ENCODE measurements around the gene EXOC3.
"Not testable (repeated sequence)": the region's sequence is repeated elsewhere in the genome, so short reads cannot be mapped to it uniquely, and the experiment has no call there.

EXOC3 gene

GRCh38 chr5:407801-408268 is 35.1 kb upstream of the EXOC3 start:
- DNase-seq, result no peak

- no peak for DNase-seq
These were observed 32.0 kb upstream of the EXOC3 start for GRCh38 chr5:410911-411517.

DNA sequence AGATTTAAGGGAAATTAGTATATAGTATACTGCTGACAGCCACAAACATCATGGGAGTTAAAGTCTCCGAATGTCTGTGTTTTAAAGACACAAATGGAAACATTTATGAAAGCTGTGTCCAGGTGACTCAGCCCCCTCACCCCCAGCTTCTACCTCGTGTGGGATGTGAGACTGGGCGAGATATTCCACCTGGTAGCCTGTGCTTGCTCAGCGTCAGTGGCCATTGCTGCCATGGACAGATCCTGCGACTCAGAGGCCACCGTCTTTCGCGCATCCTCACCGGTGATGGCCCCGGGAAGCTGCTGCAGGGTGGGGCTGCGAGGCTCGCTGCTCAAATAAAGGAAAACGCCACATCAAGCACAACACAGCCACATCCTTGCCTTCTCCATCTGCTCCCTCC is 31.2 kb upstream of the EXOC3 start:
- no peak for DNase-seq

GRCh38 chr5:414991-415927 is 27.7 kb upstream of the EXOC3 start:
- not testable (repeated sequence) for DNase-seq

GRCh38 chr5:415928-416635 is 26.9 kb upstream of the EXOC3 start:
- peak; percentile 45 for DNase-seq

GRCh38 chr5:416636-416960 is 26.4 kb upstream of the EXOC3 start:
- DNase-seq, result no peak

DNA sequence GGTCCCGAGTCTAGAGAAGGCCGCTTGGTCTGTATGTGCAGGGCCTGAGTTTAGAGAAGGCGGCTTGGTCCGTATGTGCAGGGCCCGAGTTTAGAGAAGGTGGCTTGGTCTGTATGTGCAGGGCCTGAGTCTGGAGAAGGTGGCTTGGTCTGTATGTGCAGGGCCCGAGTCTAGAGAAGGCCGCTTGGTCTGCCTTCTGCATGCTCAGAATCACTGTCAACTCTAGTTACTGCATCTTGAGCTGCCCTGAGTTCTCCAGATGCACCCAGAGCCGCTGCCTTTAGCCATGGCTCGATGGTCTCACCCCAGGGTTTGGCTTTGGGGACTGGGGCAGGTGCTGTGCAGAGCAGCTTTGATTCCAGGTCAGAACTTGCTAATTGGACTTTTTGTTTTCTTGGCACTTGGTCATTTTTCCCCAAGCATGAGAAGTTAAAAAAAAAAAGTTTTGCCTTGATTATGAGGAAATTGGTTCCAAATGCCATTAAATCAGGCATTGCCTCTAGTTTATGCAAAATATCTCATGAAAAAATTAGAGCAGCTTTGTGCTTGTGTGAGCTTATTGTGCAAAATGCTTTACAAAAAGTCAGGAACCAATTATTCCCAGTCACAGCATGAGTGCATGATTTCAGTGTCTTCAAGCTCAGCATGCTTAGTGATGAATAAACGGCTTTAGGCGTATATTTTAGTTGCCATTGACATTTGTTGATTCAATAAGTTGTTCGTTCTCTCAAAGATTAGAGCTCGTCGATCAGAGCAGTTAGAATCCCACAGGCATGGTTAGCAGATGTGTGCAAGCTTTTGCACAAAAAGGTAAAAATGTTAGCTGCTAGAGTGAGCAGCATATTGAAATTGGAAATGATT is 25.4 kb upstream of the EXOC3 start:
- DNase-seq, result no peak

DNA sequence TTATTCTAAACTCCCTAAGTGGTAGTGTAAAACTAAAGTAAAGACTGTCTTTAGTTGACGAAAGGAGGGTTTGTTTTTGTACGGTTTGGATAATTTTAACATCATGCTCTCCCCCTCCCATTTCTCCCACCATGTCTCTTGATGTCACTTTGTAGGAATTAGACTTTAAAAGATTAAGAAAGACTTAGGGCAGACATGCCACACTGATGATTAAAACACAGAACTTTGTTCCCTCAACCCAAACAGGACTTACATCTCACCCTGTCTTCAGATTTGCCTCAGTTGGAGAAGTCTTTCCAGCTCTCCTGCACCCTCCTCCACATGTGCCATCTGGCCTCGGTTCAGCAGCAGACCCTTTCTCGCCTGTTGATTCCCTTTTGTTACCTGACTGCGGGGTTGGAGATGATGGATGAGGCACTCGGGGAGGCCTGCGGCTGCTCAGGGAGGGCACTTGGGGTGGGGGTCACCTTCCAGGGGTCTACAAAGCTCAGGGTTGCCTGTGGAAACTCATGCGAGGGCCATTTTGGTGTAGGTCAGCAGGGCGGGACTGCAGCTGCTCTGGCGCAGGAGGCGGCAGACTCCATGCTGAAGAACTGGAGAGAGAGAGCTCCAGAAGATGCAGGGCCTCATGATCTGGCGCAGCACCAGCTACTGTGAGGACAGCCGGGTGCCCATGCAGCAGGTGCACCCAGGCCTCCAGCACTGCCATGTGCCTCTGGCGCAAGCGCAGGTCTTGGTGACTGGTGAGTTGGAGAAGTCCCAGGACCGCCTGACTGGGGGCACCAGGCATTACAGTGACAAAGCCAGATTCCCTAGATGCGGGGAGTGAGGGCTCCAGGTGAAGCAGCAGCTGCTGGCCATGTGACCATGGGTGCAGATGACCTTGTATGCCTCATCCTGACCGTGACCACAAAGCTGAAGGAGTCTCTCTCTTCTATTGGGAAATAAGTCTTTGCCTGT is 24.5 kb upstream of the EXOC3 start:
- DNase-seq, result no peak

GRCh38 chr5:419970-420369 is 23.0 kb upstream of the EXOC3 start:
- no peak for DNase-seq

DNA sequence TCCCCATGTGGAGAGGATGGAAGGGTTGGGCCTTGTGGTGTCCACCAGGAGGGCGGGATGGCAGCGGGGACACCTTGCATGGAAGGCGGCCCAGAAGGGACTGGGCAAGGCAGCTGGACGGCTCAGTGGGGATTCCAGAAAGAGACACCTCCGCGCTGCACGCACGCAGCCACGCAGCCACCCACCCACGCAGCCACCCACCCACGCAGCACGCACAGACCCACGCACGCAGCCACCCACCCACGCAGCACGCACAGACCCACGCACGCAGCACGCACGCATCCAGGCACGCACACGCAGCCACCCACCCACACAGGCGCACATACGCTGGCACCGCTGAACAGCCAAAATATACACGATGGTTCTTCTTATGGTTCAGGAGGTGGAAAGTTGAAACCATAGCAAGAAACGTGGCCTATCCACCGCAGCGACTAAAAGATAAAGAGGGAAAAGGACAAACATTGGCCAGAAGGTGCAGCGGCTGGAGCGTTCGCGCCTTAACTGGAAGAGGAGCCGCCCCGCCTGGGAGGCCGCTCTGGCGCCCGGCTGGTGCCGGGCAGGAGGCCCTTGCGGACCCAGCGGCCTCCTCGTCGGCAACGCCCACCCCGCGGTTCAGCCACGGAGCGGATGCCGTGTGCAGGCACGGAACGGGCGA is 22.2 kb upstream of the EXOC3 start:
- DNase-seq, result no peak

DNA sequence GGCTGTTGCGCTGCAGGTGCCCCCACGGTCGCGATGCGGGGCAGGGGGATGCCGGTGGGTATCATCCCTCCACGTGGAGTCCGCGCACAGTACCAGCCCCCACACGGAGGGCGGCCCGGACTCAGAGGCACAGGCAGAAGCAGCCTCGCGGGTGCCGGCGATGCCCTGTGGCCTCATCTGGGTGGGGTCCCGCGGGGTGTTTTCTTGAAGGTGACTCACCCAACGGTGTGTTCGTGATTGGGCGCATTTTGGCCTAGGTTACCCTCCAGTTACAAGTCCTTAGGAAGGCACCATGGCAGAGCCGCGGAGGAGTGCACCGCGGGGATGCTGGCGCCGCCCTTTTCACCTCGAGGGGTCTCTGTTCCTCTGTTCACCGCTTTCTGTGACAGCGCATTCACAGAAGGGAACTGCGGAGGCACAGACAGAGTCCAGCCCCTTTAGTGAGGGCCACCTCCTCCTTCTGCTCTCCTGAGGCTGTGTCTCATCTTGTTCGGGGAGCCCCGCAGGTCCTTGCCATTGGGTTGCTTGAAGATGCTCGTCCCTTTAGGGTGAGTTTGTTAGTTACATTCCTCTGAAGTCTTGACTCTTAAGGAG is 21.6 kb upstream of the EXOC3 start:
- no peak for DNase-seq

DNA sequence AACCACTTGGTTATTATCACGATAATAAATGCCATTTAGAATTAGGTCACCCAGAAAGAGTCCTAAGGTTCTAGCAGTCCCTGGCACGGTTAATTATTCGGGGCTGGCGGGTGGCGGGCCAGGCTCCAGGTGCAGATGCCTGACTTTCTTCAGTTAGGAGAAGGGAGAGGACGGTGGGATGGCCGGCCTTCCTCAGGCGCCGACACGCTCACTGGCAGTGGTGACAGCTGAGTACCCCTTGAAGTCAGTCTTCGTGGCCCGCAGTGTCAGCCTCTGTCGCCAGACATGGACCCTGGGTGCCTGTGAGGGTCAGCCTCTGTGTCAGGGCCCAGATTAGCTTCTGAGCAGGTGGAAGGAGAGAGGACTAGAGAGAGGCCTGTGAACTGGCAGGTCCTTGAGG is 21.1 kb upstream of the EXOC3 start:
- DNase-seq, result no peak

GRCh38 chr5:422323-423232 is 20.4 kb upstream of the EXOC3 start:
- DNase-seq, result no peak

- no peak for DNase-seq
These were observed 19.8 kb upstream of the EXOC3 start for GRCh38 chr5:423233-423565.

GRCh38 chr5:423626-424261 is 19.2 kb upstream of the EXOC3 start:
- DNase-seq, result no peak

DNA sequence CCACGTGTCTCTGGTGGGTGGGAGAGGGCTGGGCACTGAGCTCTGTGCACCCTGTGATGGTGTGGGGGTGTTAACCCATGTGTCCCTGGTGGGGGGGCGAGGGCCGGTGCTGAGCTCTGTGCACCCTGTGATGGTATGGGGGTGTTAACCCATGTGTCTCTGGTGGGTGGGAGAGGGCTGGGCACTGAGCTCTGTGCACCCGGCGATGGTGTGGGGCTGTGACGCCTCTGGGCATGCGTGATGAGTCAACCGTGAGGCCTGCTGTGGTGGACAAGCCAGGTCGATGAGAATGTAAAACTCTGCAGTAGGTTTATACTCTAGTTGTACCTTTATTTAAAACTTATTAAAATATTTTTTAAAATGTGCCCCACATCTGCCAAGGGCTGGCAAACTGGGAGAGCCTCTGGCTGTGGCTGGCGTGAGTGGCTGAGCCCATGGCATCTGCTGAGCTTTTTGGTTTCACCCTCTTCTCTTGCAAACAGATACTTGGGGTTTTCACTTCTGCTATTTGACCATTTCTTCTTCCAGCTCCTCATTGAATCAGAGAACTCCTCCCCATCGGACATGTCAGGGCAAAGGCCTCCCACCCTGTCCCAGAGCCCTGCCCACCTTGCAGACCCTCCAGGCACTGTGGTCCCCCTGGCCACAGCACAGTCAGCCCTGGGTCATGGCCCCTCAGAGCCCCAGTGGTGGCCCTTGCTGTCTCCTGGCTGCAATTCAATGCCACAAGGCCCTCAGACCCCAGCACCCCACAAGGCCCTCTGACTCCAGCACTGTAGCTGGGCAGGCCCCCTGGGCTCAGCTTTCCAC is 18.5 kb upstream of the EXOC3 start:
- DNase-seq, result no peak

DNA sequence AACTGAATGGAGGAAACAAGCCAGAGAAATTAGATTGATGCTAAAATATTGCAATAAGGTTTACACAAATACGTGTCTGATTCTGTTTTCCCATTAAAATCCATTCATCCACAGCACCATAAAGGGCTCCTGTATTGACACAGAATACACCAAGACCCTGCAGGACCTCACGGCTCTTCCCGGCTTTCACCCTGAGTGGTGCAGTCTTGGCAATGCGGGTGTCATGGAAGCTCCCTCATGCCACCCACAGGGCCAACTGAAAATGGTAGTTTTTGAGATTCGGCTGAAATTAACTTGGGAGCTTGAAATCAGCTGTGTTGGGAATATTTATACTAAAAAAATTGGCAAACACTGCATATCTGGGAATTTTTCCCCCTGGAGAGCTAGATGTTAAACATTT is 17.3 kb upstream of the EXOC3 start:
- peak; percentile 22 for DNase-seq

- DNase-seq, result no peak
These were observed 16.5 kb upstream of the EXOC3 start for GRCh38 chr5:426392-426976.
